Spleen (tissue), 7 donors: ENCODE data around the gene BPIFB2.

ENCODE experiments used
- CTCF ChIP-seq, 11 experiments: fragments of 200-600 bp in 7 of 11; fragments of 450-650 bp in 4 of 11; sonication (generic) in 4 of 11; IDR thresholded peaks in 8 of 11; conservative IDR thresholded peaks in 3 of 11; 1 replicate in 7 of 11; 2 replicates in 4 of 11; pipeline versions ENCODE4 v1.4.0 to v1.8.0; 2016 to 2021; ENCODE audit warnings: antibody characterized with exemption in 11 of 11, inconsistent platforms in 4 of 11, mild to moderate bottlenecking in 1 of 11
- POLR2A ChIP-seq, 3 donors: fragments of 450-650 bp; IDR thresholded peaks; one replicate each; pipeline ENCODE4 v1.5.1; 2017; ENCODE audit warnings: antibody characterized with exemption in 3 of 3, mild to moderate bottlenecking in 1 of 3
- POLR2AphosphoS5 ChIP-seq, 3 donors: sonication (generic); formaldehyde crosslinking; IDR thresholded peaks; one replicate each; pipeline ENCODE4 v1.5.1; 2017; ENCODE audit warnings: antibody characterized with exemption in 3 of 3
- donor health status: DM: no; HTN: no; CAD: no; lungs with moderate emphysema.
- donor health status: DM: no; HTN: no; CAD: no.
- donor health status: DM: no; HTN: no; CAD: no.

GRCh38 chr20:32960222-32960518 is 47.3 kb upstream of the BPIFB2 start:
- TF ChIP-seq CTCF (IDR thresholded peaks at IDR 0.05 in 8 of 11, conservative IDR thresholded peaks at IDR 0.05 in 3 of 11) (no peak), POLR2A (IDR thresholded peaks at IDR 0.05) (no peak), POLR2AphosphoS5 (IDR thresholded peaks at IDR 0.05) (no peak)
